Sciatic nerve (tissue), 2 donors: ENCODE results near the gene NT5C3B. TPM values are rescaled to one million over a fixed set of nuclear protein-coding genes. Genes with fewer than 3 reads are reported as not detected.

Source experiments
- ATAC-seq: fragments of 200-7000 bp; cut with Tn5 transposase; one replicate; pipeline ENCODE4 v1.9.1; 2020; ENCODE audit warnings: mild to moderate bottlenecking, moderate library complexity
- DNase-seq: peaks from one replicate; pipeline ENCODE4 v3.0.0-alpha.2; 2020; ENCODE audit warnings: low spot score
- intact Hi-C: fragments of 100-400 bp; cut with DNase I; formaldehyde crosslinking; loops from one replicate; pipeline ENCODE4 v1.14.2; 2022
- total RNA-seq: library from RNA; stranded (reverse); fragmentation: NEBNext Ultra II Directional; extraction: Animal tissue kit (Norgen Biotek cat#: 25700); gene quantifications from one replicate; pipeline ENCODE4 v1.2.1, GENCODE V29; 2021
- donor health status: DM: no; HTN: no; CAD: no.
- donor health status: DM: no; HTN: no; CAD: no.

Gene NT5C3B
- total RNA-seq, 1 donor from 2014 or later, result 34.6 TPM

- intact Hi-C loops, result no loop called here
- no peak for ATAC-seq
- no peak for DNase-seq
Observed at GRCh38 chr17:41813152-41813680, 22.8 kb downstream of the NT5C3B start.

GRCh38 chr17:41812381-41813151 lies 23.5 kb downstream of the NT5C3B start, which contains the start of gene FKBP10:
Gene FKBP10, plus strand, starts transcription at chr17:41813004. Its CDS starts 31 bp downstream, at chr17:41813035.
- DNase-seq (peak; percentile 85), ATAC-seq (peak; percentile 84)
- intact Hi-C loops, result no loop called here

- DNase-seq (peak; percentile 85), ATAC-seq (peak; percentile 83)
- intact Hi-C loops, result no loop called here
Observed at GRCh38 chr17:41811549-41812380, 24.3 kb downstream of the NT5C3B start, which contains the start of gene P3H4. Gene P3H4, minus strand, starts transcription at chr17:41811949. Its CDS starts 34 bp downstream, at chr17:41811915.

GRCh38 chr17:41810659-41811548 lies 25.1 kb downstream of the NT5C3B start:
- intact Hi-C loops, result no loop called here
- ATAC-seq, result no peak
- no peak for DNase-seq

GRCh38 chr17:41806685-41807445 lies 29.2 kb downstream of the NT5C3B start:
- ATAC-seq (no peak), DNase-seq (no peak)
- intact Hi-C loops, result no loop called here

- intact Hi-C loops, result no loop called here
- no peak for DNase-seq
- ATAC-seq, result no peak
Observed at GRCh38 chr17:41803049-41804020, 32.7 kb downstream of the NT5C3B start.

- intact Hi-C loops, result loop anchor here (2.0 kb wide), 1 partner anchor 65 kb away; no protein-coding TSS in a partner anchor
- DNase-seq (peak; percentile 91), ATAC-seq (peak; percentile 91)
Observed at GRCh38 chr17:41801374-41802271, 34.4 kb downstream of the NT5C3B start.

GRCh38 chr17:41800601-41801373 lies 35.2 kb downstream of the NT5C3B start:
- ATAC-seq (peak; percentile 49), DNase-seq (no peak)
- intact Hi-C loops, result loop anchor here (2.0 kb wide), 1 partner anchor 64 kb away; no protein-coding TSS in a partner anchor

GRCh38 chr17:41799366-41799765 lies 36.7 kb downstream of the NT5C3B start:
- intact Hi-C loops, result no loop called here
- DNase-seq (no peak), ATAC-seq (no peak)

- DNase-seq, result no peak
- intact Hi-C loops, result no loop called here
Observed at GRCh38 chr17:41797377-41797776, 38.7 kb downstream of the NT5C3B start.

GRCh38 chr17:41796121-41796895 lies 39.7 kb downstream of the NT5C3B start:
- no peak for ATAC-seq
- no peak for DNase-seq
- intact Hi-C loops, result no loop called here

More at GRCh38 chr17:41797377-41797776, 38.7 kb downstream of the NT5C3B start:
- ATAC-seq, result no peak

- intact Hi-C loops, result no loop called here
- DNase-seq (no peak), ATAC-seq (no peak)
Observed at GRCh38 chr17:41794540-41794975, 41.5 kb downstream of the NT5C3B start.

GRCh38 chr17:41793784-41794539 lies 42.1 kb downstream of the NT5C3B start:
- intact Hi-C loops, result no loop called here
- no peak for DNase-seq
- peak; percentile 3 for ATAC-seq
